ENCODE results near the gene KRTAP4-12.
"Not testable (repeated sequence)": the region's sequence is repeated elsewhere in the genome, so short reads cannot be mapped to it uniquely, and the experiment has no call there.

DNA sequence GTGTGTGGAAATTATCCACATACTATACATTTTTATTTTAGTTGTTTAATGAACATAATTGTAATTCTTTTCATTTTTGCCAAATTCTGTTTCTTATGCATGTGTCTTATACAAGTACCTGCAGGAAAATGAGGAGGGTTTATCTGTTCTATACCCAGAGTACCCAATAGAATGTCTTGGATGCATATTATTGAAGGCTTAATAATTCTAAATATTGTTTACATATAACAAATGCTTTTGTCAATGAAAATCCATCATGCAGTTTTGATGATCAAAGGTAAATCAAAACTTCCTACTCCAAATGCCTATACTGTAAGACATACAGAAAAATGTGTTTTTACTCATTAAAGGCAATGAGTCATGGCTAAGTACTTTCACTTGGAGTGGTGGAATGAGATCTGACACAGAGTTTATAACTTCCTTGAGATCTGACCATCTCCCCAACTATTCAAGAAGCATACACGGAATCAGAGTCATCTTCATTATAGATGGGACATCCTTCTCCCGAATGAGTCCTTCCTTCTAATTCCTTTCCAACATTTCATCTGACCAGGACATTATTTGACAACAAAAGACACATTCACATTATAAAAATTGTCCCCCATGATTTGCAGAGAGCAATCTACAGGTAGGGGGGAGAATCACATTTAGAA is 19.5 kb downstream of the KRTAP4-12 start:
- not testable (repeated sequence) for TF ChIP-seq CTCF, POLR2A (IDR thresholded peaks at IDR 0.05)

All from heart left ventricle (tissue), 13 donors.